NT2/D1 (cell line): ENCODE results near the gene FBXL17.

ENCODE experiments used
- SUZ12 ChIP-seq: IDR thresholded peaks from 2 replicates; pipeline ENCODE4 v1.6.1; 2011; ENCODE audit not compliant: insufficient read length, insufficient read depth; ENCODE audit errors: extremely low read depth
- YY1 ChIP-seq: IDR thresholded peaks from 2 replicates; pipeline ENCODE4 v1.6.1; 2011; ENCODE audit not compliant: insufficient read length, insufficient read depth
- ZNF274 ChIP-seq: IDR thresholded peaks from 2 replicates; pipeline ENCODE4 v1.6.1; 2011; ENCODE audit warnings: mild to moderate bottlenecking, low read depth, low read length

DNA sequence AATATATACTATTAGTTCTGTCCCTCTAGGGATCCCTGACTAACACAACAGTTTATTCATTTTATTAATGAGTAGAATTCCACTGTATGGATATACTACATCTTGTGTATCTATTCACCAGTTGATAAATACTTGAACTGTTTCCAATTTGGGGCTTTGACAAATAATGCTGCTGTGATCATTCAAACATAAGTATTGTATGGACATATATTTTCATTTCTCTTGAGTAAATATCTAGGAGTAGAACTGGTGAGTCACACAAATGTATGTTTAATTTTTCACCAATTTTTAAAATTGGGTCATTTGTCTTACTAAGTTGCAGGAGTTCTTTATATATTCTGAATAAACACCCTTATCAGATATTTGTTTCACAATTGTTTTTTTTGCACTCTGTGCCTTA lies 149.1 kb downstream of the FBXL17 start:
- TF ChIP-seq YY1 (no peak), ZNF274 (no peak), SUZ12 (no peak)
